EH (cell line): ENCODE measurements around the gene CACNG4.
"Not testable (repeated sequence)": the region's sequence is repeated elsewhere in the genome, so short reads cannot be mapped to it uniquely, and the experiment has no call there.

ENCODE experiments used
- DNase-seq: peaks from one replicate; pipeline ENCODE4 v3.0.0-alpha.2; 2015; ENCODE audit warnings: low read depth

CACNG4 gene

GRCh38 chr17:66964930-66965800 lies 658 bp downstream of the CACNG4 start:
- no peak for DNase-seq

DNA sequence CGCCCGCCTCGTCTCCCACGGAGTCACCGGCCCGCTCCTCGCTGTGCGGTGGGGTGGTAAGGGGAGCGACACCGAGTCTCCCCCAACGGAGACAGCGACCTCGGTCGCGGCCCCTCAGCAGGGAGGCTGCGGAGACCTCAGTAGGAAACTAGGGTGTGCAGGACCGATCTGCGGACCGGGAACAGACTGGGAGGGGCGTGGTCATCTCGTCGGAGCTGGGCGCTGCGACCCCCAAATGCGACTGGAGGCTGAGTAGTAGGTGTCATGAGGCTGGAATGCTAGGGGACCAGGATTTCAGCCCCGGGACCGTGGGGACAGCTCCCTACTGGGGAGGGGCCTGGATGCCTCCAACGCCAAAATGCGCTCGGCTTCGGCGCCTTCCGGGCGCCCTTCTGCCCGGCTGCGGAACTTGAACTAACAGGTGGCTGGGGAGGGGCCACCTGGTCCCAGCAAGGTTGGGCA lies 1.3 kb downstream of the CACNG4 start:
- no peak for DNase-seq

- no peak for DNase-seq
Observed at GRCh38 chr17:66966298-66966697, 1.8 kb downstream of the CACNG4 start.

DNA sequence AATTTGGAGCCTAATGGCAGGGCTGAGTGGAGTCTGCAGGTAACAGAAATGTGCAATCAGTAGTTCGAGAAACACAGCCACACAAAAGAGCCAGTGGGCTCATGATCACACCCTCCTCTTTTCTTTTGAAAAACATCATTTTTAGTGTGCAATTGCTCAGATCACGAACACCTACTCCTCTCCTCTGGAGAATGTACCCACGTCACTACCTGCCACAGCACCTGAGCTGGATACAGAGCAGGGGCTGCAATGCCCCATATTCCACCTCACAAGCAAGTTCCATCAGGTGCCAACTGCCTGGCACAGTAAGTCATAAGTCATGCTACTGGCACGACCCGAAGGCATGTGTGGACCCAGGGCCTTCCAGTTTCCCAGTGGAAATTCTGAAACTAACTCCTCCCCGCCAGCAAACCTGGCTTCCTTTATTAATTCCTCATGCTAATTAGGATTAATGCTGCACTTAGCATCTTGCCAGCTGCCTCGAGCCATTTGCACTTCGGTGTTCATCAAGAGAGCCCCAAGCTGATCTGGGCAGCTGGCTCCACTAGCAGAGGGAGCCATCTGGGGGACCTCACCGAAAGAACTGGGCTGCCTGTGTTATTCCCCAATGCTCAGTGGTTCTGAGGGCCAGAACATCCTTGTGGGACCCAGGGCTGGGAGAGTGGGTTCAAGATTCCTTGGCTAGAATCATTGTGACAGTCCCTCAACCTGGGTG lies 2.4 kb downstream of the CACNG4 start:
- no peak for DNase-seq

DNA sequence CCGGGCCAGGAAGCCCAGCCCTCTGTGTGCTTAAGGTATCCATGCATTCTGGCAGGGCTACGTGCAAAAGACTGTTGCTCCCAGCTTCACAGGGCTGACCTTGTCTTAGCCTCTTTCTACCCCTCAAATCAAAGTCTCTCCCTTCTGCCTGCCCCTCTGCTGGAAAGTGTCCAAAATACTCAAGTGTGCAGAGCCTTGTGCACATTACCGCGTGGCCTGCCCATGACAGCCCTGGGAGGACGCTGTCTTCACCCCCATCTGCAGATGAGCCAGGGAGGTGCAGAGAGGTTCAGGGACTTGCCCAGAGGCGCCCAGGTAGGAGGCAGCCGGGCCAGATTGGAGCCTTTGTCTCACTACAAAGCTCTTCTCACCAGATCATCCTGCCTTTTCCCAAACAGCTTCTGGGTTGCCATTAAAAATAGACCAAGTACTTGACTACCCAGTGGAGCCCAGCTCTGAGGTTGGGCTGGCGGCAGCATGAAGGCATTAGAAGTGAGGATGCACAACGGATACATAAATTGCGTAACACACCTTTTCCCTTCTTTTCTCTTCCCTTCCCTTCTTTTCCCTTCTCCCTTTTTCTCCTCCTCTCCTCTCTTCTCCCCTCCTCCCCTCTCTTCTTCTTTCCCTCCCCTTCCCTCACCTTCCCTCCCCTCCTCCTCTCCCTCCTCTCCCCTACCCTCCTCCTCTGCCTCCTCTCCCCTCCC lies 3.5 kb downstream of the CACNG4 start:
- DNase-seq = no peak

DNA sequence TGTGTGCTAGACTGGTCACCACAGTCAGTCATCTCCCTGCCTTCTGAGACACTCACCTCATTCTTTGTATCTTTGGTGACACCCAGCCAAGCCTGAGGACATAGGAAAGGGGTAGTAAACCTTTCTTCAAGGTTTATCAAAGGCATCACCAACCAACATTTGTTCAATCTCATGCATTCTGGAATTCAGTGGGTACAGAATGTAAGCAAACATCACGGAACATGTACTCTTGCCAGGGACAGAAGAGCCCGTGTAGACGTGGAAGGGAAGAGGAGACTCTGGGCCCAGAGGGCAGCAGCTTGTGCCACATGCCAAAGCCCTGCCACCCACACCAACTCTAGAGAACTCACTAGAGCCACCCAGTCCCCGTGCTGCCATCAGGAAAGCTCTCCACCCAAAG lies 4.4 kb downstream of the CACNG4 start:
- no peak for DNase-seq

DNA sequence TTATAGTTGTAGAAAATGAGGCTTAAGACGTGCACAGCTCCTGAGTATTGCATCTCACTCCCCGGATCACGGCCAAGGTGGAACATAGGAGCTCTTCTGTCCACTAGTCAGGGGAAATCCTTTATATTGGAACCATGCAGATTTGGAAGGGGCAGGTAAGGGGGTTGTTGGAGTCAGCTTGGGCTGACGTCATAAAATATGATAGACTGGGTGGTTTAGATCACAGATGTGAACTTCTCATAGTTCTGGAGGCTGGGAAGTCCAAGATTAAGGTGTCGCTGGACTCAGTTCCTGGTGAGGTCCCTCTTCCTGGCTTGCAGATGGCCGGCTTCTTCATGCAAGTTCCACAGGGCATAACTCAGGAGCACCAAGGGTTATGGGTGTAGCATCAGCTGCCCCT lies 5.6 kb downstream of the CACNG4 start:
- no peak for DNase-seq

DNA sequence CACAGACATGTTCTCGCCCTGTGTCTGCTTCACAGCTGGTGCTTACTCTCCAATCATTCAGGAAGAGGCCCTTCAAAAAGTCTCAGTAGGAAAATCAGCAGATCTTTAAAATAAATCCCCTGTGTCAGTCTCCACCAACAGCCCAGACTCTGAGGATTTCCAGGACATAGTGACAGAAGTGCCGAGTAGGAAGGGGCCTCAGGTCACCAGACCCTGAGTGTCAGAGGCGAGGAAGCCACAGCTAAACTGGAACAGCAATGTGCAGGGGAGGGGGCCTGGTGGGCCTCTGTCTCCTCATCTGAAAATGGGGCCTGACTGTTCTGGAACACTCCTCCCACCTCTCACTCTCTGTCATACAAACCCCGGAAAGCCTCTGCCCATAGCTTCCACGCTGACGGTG lies 6.3 kb downstream of the CACNG4 start:
- DNase-seq = no peak

GRCh38 chr17:66971264-66971663 lies 6.8 kb downstream of the CACNG4 start:
- no peak for DNase-seq

GRCh38 chr17:66971730-66972441 lies 7.4 kb downstream of the CACNG4 start:
- no peak for DNase-seq

DNA sequence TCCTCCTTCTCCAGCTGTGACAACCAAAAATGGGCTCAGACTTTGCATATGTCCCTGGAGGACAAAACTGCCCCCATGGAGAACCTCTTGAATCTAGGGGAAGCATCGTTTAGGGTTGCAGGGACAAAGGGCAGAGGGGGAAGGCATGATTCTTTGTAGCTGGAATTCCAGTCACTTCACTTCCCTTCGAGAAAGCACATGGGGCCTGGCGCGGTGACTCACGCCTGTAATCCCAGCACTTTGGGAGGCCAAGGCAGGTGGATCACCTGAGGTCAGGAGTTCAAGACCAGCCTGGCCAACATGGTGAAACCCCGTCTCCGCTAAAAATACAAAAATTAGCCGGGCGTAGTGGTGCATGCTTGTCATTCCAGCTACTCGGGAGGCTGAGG lies 7.9 kb downstream of the CACNG4 start:
- DNase-seq = not testable (repeated sequence)

DNA sequence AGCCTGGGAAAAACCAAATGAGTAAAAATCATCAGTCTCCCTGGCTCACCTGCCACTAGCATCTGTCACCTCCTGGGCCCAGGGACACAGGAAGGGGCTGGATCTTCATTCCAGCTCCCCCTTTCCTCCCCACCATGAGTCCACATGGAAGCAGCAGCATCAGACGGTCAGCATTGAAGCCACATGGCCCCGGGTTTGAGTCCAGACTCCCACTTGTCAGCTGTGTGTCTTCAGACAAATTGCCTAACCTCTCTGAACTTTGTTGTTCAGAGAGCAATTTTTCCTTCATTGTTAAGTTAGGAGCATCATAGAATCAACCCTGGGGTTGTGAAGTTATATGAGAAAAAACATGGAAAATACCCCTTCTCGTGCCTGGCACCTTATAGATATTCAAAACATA lies 10.7 kb downstream of the CACNG4 start:
- DNase-seq = no peak

GRCh38 chr17:66975614-66976378 lies 11.3 kb downstream of the CACNG4 start:
- no peak for DNase-seq

- no peak for DNase-seq
Observed at GRCh38 chr17:66976379-66976663, 11.8 kb downstream of the CACNG4 start.

DNA sequence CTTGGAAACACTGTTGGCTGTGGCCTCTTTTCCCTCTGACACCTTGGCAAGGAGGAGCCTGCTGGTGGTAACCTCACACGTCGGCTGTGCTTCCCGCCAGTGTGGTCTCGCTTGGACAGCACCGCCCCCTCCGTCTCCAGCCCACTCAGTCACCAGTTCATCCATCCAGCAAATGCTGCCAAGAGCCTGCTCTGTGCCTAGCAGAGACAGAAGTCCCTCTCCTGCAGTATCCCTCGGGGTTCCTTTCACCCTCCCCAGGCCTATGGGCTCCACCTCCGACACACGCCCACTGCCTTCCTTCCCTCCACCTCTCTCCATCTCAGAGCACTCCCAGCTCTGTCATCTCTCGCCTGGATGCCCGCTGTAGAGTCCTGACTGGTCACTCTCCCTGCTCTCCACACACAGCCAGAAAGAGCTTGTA lies 12.3 kb downstream of the CACNG4 start:
- DNase-seq = peak; percentile 48

DNA sequence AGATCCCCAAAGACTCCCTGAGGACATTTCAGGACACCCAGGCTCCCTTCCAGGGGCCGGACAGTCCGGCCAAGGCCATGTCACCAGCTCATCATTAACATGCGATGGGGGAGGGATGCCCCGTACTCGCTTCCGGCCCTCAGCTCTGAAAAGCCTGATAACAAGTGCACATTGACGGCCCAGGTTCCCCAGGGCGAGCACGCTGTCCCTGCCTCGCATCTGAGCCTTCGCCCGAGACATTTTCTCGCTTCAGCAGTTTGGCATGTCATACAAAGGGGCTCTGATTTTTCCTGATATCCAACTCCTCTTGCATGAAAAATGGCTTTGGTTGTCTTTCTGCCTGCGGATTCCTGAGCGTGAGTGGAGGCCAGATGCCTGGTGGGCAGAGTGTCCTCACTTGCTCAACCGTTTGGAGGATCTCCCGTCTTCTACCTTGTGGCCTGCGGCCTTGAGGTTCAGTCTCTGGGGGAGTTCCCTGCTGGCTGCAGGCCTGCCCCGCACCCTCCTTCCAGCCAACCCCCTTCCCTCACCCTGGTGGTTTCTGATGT lies 14.1 kb downstream of the CACNG4 start:
- DNase-seq = no peak

- no peak for DNase-seq
Observed at GRCh38 chr17:66980896-66981295, 16.4 kb downstream of the CACNG4 start.

DNA sequence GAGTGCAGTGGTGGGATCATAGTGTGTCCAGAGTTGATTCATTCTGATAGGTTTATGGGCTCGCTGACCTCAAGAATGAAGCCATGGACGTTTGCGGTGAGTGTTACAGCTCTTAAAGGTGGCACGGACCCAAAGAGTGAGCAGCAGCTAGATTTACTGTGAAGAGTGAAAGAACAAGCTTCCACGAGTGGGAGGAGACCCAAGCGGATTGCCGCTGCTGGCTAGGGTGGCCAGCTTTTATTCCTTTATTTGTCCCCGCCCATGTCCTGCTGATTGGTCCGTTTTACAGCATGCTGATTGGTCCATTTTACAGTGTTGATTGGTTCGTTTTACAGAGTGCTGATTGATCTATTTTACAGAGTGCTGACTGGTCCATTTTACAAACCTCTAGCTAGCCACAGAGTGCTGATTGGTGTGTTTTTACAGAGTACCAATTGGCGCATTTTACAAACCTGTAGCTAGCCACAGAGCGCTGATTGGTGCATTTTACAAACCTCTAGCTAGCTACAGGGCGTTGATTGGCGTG lies 17.5 kb downstream of the CACNG4 start:
- peak; percentile 93 for DNase-seq

DNA sequence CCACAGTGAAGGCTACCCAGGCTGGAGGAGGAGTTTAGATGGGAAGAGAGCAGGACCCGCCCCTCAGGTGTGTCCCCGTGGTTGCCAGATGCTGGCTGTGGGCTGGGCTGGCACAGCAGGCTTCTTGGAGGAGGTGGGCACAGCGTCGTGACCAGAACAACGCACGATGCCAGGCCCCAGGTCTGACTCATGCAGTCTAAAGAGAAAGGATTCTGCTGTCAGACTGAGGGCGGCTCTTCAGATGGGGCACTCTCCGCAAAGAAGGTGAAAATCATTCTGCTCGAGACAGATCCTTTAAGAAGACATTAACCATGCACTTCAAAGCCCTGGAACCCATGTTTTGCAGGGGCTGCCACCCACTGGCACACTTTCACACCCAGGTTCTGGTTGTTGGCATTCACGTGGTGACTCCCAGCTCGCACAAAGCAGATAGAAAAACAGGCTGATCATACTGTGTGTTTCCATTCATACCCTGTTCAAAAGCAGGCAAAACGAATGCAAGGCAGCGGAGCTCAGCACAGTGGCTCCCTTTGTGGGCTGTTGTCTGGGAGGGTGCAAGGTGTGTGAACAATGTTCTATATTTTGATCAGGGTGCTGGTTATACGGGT lies 19.0 kb downstream of the CACNG4 start:
- no peak for DNase-seq

DNA sequence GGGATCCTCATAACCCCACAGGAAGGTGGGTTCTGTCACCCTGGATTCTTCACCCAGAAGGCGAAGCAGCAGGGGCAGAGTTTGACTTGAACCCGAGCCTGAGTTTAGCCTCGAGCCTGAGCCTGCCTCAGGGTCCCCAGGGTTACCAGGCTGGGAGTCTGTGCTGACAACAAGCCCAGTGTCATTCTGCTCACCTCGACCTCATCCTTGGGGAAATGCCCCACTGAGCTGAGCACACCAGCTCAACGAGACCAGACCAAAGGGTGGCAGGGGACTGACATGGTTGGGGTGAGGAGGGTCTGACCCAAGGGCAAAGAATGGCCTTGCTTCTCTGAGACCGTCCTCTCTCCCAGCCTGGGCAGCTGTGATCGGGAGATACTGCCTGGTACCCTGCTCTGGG lies 20.2 kb downstream of the CACNG4 start:
- DNase-seq = no peak
